ENCODE results near the gene NPR2. TPM values are rescaled to one million over a fixed set of nuclear protein-coding genes. Genes with fewer than 3 reads are reported as not detected.

Gene NPR2
- total and polyA plus RNA-seq, 2 donors (not counting 3 experiments of a cell fraction or from before 2014, with no cell fraction given), result 16.4 to 25.6 TPM

- Histone ChIP-seq H3K9ac (replicated peaks; ENCODE audit: extremely low read depth, insufficient read depth, low read length) (no peak overlapping the region), H2AFZ (ENCODE audit: low read depth, low read length) (no peak overlapping the region), H3K27me3 (ENCODE audit: control insufficient read depth in 2 of 2, insufficient read depth in 2 of 2, low read length in 2 of 2) (peaks cover 24 to 43% of the 10 kb centered on the region in 2 experiments), H3K9me3 (replicated peaks; ENCODE audit: control insufficient read depth, insufficient read depth, low read length) (no peaks in the 10 kb centered on the region), H3K79me2 (ENCODE audit: control insufficient read depth, insufficient read depth, low read length) (no peaks in the 10 kb centered on the region), H3K4me2 (ENCODE audit: insufficient read depth, low read length) (no peak overlapping the region), H3K4me1 (ENCODE audit: control insufficient read depth, extremely low read depth, insufficient read depth, low read length) (no peaks in the 10 kb centered on the region), H4K20me1 (replicated peaks; ENCODE audit: control insufficient read depth, extremely low read depth, insufficient read depth, low read length) (no peaks in the 10 kb centered on the region), H3K9me1 (replicated peaks; ENCODE audit: control insufficient read depth, extremely low read depth, insufficient read depth, low read length) (no peaks in the 10 kb centered on the region), H3K36me3 (ENCODE audit: control insufficient read depth in 2 of 2, extremely low read depth in 1 of 2, insufficient read depth in 2 of 2, low read length in 2 of 2) (no peaks in the 10 kb centered on the region), H3K4me3 (replicated peaks in 1 of 3; ENCODE audit: insufficient read depth in 1 of 3, low read depth in 1 of 3, low read length in 3 of 3) (no peak overlapping the region), H3K27ac (ENCODE audit: insufficient read depth, low read depth, low read length) (no peak overlapping the region)
- ChIA-PET POLR2A (no interaction called here), CTCF (interaction anchor here (0.9 to 4.3 kb wide), 9 partner anchors 9 to 66 kb away, joined by 3 to 20 read pairs (median 5); partner anchors contain the start of genes FAM221B and TMEM8B)
- no peak for DNase-seq (ENCODE audit: low read depth, low spot score)
- intact Hi-C loops (cut with micrococcal nuclease), result no loop called here
- dilution Hi-C loops (cut with MboI; ENCODE audit: extremely low pct_ligation_motif_present, low sequenced_read_pairs), result no loop called here
- FAIRE-seq, result no peak
- BruUV-seq (replicated peaks), result no TSS peak
- no peak for TF ChIP-seq CTCF (IDR thresholded peaks at IDR 0.05; ENCODE audit: extremely low read depth in 1 of 2, insufficient read depth in 1 of 2, low read depth in 1 of 2, low read length in 2 of 2)
- TF ChIP-seq MYC (IDR thresholded peaks at IDR 0.05; ENCODE audit: low read depth, low read length), result no peak
- TF ChIP-seq JUN (IDR thresholded peaks at IDR 0.05; ENCODE audit: borderline replicate concordance, insufficient read depth, insufficient read length, low read depth), result no peak
- TF ChIP-seq MAX (IDR thresholded peaks at IDR 0.05; ENCODE audit: insufficient read depth, insufficient read length), result no peak
- no peak for TF ChIP-seq POLR2A (IDR thresholded peaks at IDR 0.05; ENCODE audit: low read depth, low read length)
- TF ChIP-seq POLR2AphosphoS5 (IDR thresholded peaks at IDR 0.05; ENCODE audit: insufficient read depth, low read depth, low read length), result no peak
- TF ChIP-seq EZH2 (IDR thresholded peaks at IDR 0.05; ENCODE audit: borderline replicate concordance, low read depth, low read length, severe bottlenecking), result no peak
These were observed 64.8 kb downstream of the NPR2 start for GRCh38 chr9:35856206-35856605.
